ENCODE measurements around the gene KNL1. TPM values are rescaled to one million over a fixed set of nuclear protein-coding genes. Genes with fewer than 3 reads are reported as not detected.
"Not testable (repeated sequence)": the region's sequence is repeated elsewhere in the genome, so short reads cannot be mapped to it uniquely, and the experiment has no call there.

The KNL1 gene
- total RNA-seq, 2 donors from 2014 or later = 8.5 to 18.8 TPM

DNA sequence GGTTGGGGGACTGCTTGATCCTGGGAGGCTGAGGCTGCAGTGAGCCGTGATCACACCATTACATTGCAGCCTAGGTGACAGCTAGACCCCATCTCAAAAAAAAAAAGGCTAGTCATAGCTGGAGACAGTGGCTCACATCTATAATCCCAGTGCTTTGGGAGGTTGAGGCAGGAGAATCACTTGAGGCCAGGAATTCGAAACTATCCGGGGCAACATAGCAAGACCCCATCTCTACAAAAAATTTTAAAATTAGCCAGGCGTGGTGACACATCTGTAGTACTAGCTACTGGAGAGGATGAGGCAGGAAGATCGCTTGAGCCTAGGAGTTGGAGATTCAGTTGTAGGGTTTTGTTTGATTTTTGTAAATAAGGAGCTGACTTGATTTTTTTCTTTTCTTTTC, 45.6 kb downstream of the KNL1 start:
- H3K27ac ChIP-seq = no peak overlapping the region
- H3K9me3 ChIP-seq = no peaks in the 10 kb centered on the region
- no peaks in the 10 kb centered on the region for H3K4me1 ChIP-seq
- no peaks in the 10 kb centered on the region for H3K36me3 ChIP-seq
- no peaks in the 10 kb centered on the region for H3K27me3 ChIP-seq
- no peak overlapping the region for H3K9ac ChIP-seq (ENCODE audit: low read depth in 2 of 2, low read length in 2 of 2)
- no peak for TF ChIP-seq CTCF (IDR thresholded peaks at IDR 0.05)
- intact Hi-C loops (cut with DNase I) = no loop called here
- H3K4me3 ChIP-seq = no peak overlapping the region
- no peak for DNase-seq

GRCh38 chr15:40647523-40647922, 53.5 kb downstream of the KNL1 start:
- no peak overlapping the region for H3K27ac ChIP-seq
- H3K9me3 ChIP-seq = no peaks in the 10 kb centered on the region
- H3K4me1 ChIP-seq = no peaks in the 10 kb centered on the region
- H3K9ac ChIP-seq (ENCODE audit: low read depth in 2 of 2, low read length in 2 of 2) = no peak overlapping the region
- intact Hi-C loops (cut with DNase I) = no loop called here
- DNase-seq = no peak
- no peaks in the 10 kb centered on the region for H3K27me3 ChIP-seq
- no peaks in the 10 kb centered on the region for H3K36me3 ChIP-seq
- no peak for TF ChIP-seq CTCF (IDR thresholded peaks at IDR 0.05)
- no peak overlapping the region for H3K4me3 ChIP-seq

GRCh38 chr15:40650479-40650878, 56.4 kb downstream of the KNL1 start:
- TF ChIP-seq CTCF (IDR thresholded peaks at IDR 0.05) = no peak
- no peak overlapping the region for H3K4me3 ChIP-seq
- H3K9me3 ChIP-seq = no peaks in the 10 kb centered on the region
- no peak overlapping the region for H3K9ac ChIP-seq (ENCODE audit: low read depth in 2 of 2, low read length in 2 of 2)
- H3K27ac ChIP-seq = no peak overlapping the region
- no peaks in the 10 kb centered on the region for H3K4me1 ChIP-seq
- H3K27me3 ChIP-seq = no peaks in the 10 kb centered on the region
- H3K36me3 ChIP-seq = no peaks in the 10 kb centered on the region
- DNase-seq = no peak
- intact Hi-C loops (cut with DNase I) = no loop called here

- H3K36me3 ChIP-seq = no peaks in the 10 kb centered on the region
- DNase-seq = no peak
- H3K27me3 ChIP-seq = no peaks in the 10 kb centered on the region
- H3K9me3 ChIP-seq = no peaks in the 10 kb centered on the region
- no peak overlapping the region for H3K9ac ChIP-seq (ENCODE audit: low read depth in 2 of 2, low read length in 2 of 2)
- no peak overlapping the region for H3K4me3 ChIP-seq
- no peaks in the 10 kb centered on the region for H3K4me1 ChIP-seq
- intact Hi-C loops (cut with DNase I) = no loop called here
- TF ChIP-seq CTCF (IDR thresholded peaks at IDR 0.05) = no peak
- no peak overlapping the region for H3K27ac ChIP-seq
Measured at GRCh38 chr15:40660686-40661085, 66.6 kb downstream of the KNL1 start.

DNA sequence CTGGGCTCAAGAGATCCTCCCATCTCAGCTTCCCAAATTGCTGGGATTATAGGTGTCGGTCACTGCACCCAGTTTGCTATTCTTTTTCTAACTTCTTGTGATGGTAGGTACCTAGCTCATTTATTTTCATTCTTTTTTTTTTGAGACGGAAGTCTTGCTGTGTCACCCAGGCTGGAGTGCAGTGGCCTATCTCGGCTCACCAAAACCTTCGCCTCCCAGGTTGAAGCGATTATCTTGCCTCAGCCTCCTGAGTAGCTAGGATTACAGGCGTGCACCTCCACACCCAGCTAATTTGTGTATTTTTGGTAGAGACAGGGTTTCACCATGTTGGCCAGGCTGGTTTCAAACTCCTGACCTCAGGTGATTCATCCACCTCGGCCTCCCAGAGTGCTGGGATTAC, 70.9 kb downstream of the KNL1 start:
- no peak overlapping the region for H3K9ac ChIP-seq (ENCODE audit: low read depth in 2 of 2, low read length in 2 of 2)
- DNase-seq = no peak
- H3K27ac ChIP-seq = no peak overlapping the region
- intact Hi-C loops (cut with DNase I) = no loop called here
- no peaks in the 10 kb centered on the region for H3K36me3 ChIP-seq
- TF ChIP-seq CTCF (IDR thresholded peaks at IDR 0.05) = no peak
- no peak overlapping the region for H3K4me3 ChIP-seq
- H3K9me3 ChIP-seq = no peaks in the 10 kb centered on the region
- no peaks in the 10 kb centered on the region for H3K4me1 ChIP-seq
- H3K27me3 ChIP-seq = no peaks in the 10 kb centered on the region

DNA sequence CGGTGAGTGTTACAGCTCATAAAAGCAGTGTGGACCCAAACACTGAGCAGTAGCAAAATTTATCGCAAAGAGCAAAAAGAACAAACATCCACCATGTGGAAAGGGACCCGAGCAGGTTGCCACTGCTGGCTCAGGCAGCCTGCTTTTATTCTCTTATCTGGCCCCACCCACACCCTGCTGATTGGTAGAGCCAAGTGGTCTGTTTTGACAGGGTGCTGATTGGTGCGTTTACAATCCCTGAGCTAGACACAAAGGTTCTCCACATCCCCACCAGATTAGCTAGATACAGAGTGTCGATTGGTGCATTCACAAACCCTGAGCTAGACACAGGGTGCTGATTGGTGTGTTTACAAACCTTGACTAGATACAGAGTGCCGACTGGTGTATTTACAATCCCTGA, 82.2 kb downstream of the KNL1 start:
- H3K4me1 ChIP-seq; H3K36me3 ChIP-seq; H3K27me3 ChIP-seq; H3K4me3 ChIP-seq; intact Hi-C loops (cut with DNase I); DNase-seq; H3K9ac ChIP-seq (ENCODE audit: low read depth in 2 of 2, low read length in 2 of 2); H3K27ac ChIP-seq; H3K9me3 ChIP-seq: not testable (repeated sequence)

- DNase-seq; H3K4me1 ChIP-seq; H3K36me3 ChIP-seq; H3K27me3 ChIP-seq; H3K9ac ChIP-seq (ENCODE audit: low read depth in 2 of 2, low read length in 2 of 2); H3K27ac ChIP-seq; intact Hi-C loops (cut with DNase I); H3K4me3 ChIP-seq; H3K9me3 ChIP-seq: not testable (repeated sequence)
Measured at GRCh38 chr15:40676906-40677305, 82.9 kb downstream of the KNL1 start.
